Psoas muscle (tissue), 8 donors: Measurements from ENCODE around the gene CYP2W1. TPM values are rescaled to one million over a fixed set of nuclear protein-coding genes. Genes with fewer than 3 reads are reported as not detected.

ENCODE experiments used
- ATAC-seq, 4 donors: fragments of 200-7000 bp; cut with Tn5 transposase; one replicate each; pipeline ENCODE4 v1.9.1; 2020; ENCODE audit warnings: moderate library complexity in 3 of 4, mild to moderate bottlenecking in 2 of 4
- DNase-seq, 2 donors: peaks; one replicate each; pipeline ENCODE4 v3.0.0-alpha.2; 2020
- H3K27ac ChIP-seq: fragments of 200-600 bp; one replicate; pipeline ENCODE4 v1.8.0; 2022
- H3K27me3 ChIP-seq, 3 donors: fragments of 200-600 bp in 1 of 3; one replicate each; pipeline versions ENCODE4 v1.6.1 to v1.8.0; 2013 to 2022; ENCODE audit warnings: low read length in 2 of 3, mild to moderate bottlenecking in 2 of 3, moderate library complexity in 1 of 3; ENCODE audit not compliant: insufficient read depth in 3 of 3
- H3K36me3 ChIP-seq, 2 donors: fragments of 200-600 bp in 1 of 2; one replicate each; pipeline versions ENCODE4 v1.6.1 to v1.8.0; 2013 to 2022; ENCODE audit warnings: low read depth in 1 of 2, mild to moderate bottlenecking in 1 of 2, moderate library complexity in 1 of 2; ENCODE audit not compliant: insufficient read depth in 1 of 2
- H3K4me1 ChIP-seq: fragments of 200-600 bp; one replicate; pipeline ENCODE4 v1.8.0; 2022
- H3K4me3 ChIP-seq: fragments of 200-600 bp; one replicate; pipeline ENCODE4 v1.8.0; 2022; ENCODE audit warnings: mild to moderate bottlenecking
- H3K9me3 ChIP-seq: fragments of 200-600 bp; one replicate; pipeline ENCODE4 v1.8.0; 2022
- CTCF ChIP-seq: fragments of 200-600 bp; IDR thresholded peaks from one replicate; pipeline ENCODE4 v1.8.0; 2022; ENCODE audit warnings: antibody characterized with exemption
- WGBS, 3 donors: extraction: QIAGEN DNeasy Blood & Tissue Kit; methylation state at CpG; one replicate each; pipeline versions ENCODE4 v1.1.6 to v1.1.7; 2013; 5-methylcytosine and 5-hydroxymethylcytosine counted together
- intact Hi-C, 2 donors: fragments of 100-400 bp; cut with DNase I; formaldehyde crosslinking; loops; one replicate each; pipeline versions ENCODE4 v1.11.0 to v1.14.2; 2022
- polyA plus RNA-seq, 3 donors: library from polyadenylated mRNA; stranded (reverse); fragments of 200-250 nt; gene quantifications; one replicate each; pipeline ENCODE4 v1.2.3, GENCODE V29; 2013
- total RNA-seq, 4 donors: library from RNA; stranded (reverse); fragmentation: NEBNext Ultra II Directional in 2 of 4; extraction: Animal tissue kit (Norgen Biotek cat#: 25700) in 2 of 4; gene quantifications; one replicate each; pipeline versions ENCODE4 v1.2.1 to v1.2.4, GENCODE V29; 2021 to 2023
- donor health status: healthy with polysubstance abuse.
- donor health status: DM: no; HTN: no; CAD: no; lungs with moderate emphysema.
- donor health status: Bipolar disorder and iron deficiency.
- donor health status: healthy.
- donor health status: DM: yes; HTN: yes; CAD: no.
- donor health status: DM: no; HTN: no; CAD: no.
- donor health status: DM: no; HTN: no; CAD: no.
- donor health status: DM: yes; HTN: yes; CAD: no.

The CYP2W1 gene
- total and polyA plus RNA-seq, 7 donors: not detected

- H3K27me3 ChIP-seq: no peaks in the 10 kb centered on the region
- H3K36me3 ChIP-seq: no peaks in the 10 kb centered on the region
- H3K4me3 ChIP-seq: no peak overlapping the region
- TF ChIP-seq CTCF: no peak
- peaks cover 39% of the 10 kb centered on the region for H3K4me1 ChIP-seq
- 41 to 57% (median 46%) methylated on average over 15 of the region's 15 CpGs for WGBS, 3 donors
- DNase-seq (peak; percentile 8 to 57), ATAC-seq (peak in 1 of 4 donors; percentile 26)
- intact Hi-C loops: no loop called here
- no peak overlapping the region for H3K27ac ChIP-seq
- H3K9me3 ChIP-seq: no peaks in the 10 kb centered on the region
Measured at GRCh38 chr7:1024331-1024841, 41.4 kb downstream of the CYP2W1 start.

GRCh38 chr7:1024876-1025742, 42.1 kb downstream of the CYP2W1 start:
- no peak for ATAC-seq
- H3K27me3 ChIP-seq: no peaks in the 10 kb centered on the region
- H3K4me3 ChIP-seq: no peak overlapping the region
- H3K4me1 ChIP-seq: peaks cover 44% of the 10 kb centered on the region
- no peak for TF ChIP-seq CTCF
- intact Hi-C loops: loop anchor here in 1 of 2 donors (1.0 kb wide), 1 partner anchor 35 kb away; no protein-coding TSS in a partner anchor
- 87 to 92% (median 88%) methylated on average over 25 of the region's 25 CpGs for WGBS, 3 donors
- peak; percentile 12 to 39 for DNase-seq
- no peak overlapping the region for H3K27ac ChIP-seq
- no peaks in the 10 kb centered on the region for H3K9me3 ChIP-seq
- H3K36me3 ChIP-seq: no peaks in the 10 kb centered on the region

DNA sequence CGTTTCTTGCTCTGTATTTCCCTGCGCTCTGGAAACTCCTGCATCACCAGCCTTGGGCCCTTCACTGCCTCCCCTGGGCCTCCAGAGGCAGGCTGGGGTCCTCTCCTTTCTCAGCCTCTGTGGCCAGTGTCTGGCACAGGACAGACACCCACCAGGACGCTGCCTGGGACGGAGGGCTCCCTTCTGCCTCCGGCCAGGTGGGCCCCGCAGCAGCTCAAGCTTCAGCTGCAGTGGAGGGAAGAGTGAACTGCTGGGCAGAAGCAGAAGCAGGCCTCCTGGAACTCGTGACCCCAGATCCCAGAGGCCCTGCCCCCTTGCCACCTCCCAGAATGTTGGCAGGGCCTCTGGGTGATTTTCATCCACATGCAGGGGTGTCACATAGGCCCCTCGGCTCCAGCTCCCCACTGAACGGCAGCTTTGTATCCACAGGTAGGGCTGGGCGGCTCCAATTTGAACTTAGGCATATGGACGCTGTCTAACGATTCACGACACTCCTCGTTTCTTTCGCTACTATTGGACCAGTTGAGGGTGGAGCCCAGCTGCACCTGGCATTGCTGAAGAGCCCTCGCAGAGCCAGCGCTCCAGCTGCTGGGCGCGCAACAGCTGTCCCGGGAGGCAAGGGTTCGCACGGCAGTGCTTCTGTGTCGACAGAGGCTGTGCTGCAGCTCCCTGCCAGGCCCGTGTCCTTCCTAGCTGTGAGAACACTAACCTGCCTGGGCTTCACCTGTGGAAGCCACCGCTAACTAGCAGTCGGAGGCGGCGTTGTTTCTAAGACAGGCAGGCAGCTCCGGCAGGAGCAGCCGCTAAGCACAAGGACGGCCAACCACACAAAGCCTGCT, 43.0 kb downstream of the CYP2W1 start:
- no peak for TF ChIP-seq CTCF
- WGBS, 3 donors: 72 to 87% (median 79%) methylated on average over 31 of the region's 31 CpGs
- H3K4me1 ChIP-seq: peaks cover 39% of the 10 kb centered on the region

GRCh38 chr7:1026721-1027161, 43.8 kb downstream of the CYP2W1 start:
- Histone ChIP-seq H3K27me3 (no peaks in the 10 kb centered on the region), H3K4me1 (peaks cover 33% of the 10 kb centered on the region), H3K9me3 (no peaks in the 10 kb centered on the region), H3K4me3 (peak overlapping the region; percentile 73), H3K27ac (no peak overlapping the region), H3K36me3 (no peaks in the 10 kb centered on the region)
- intact Hi-C loops: no loop called here
- DNase-seq: peak; percentile 5 to 39
- no peak for TF ChIP-seq CTCF
- ATAC-seq: no peak
- WGBS, 3 donors: 82 to 88% (median 83%) methylated on average over 20 of the region's 20 CpGs

More for the DNA sequence above, 43.0 kb downstream of the CYP2W1 start:
- intact Hi-C loops: loop anchor here in 1 of 2 donors (1.0 kb wide), 1 partner anchor 36 kb away; no protein-coding TSS in a partner anchor
- H3K9me3 ChIP-seq: no peaks in the 10 kb centered on the region
- no peaks in the 10 kb centered on the region for H3K36me3 ChIP-seq
- peak; percentile 13 to 46 for DNase-seq
- no peak overlapping the region for H3K4me3 ChIP-seq
- H3K27me3 ChIP-seq: no peaks in the 10 kb centered on the region
- no peak overlapping the region for H3K27ac ChIP-seq
- ATAC-seq: no peak
